Measurements from ENCODE around the gene PTPN18.
"Not testable (repeated sequence)": the region's sequence is repeated elsewhere in the genome, so short reads cannot be mapped to it uniquely, and the experiment has no call there.

The PTPN18 gene, protein sequence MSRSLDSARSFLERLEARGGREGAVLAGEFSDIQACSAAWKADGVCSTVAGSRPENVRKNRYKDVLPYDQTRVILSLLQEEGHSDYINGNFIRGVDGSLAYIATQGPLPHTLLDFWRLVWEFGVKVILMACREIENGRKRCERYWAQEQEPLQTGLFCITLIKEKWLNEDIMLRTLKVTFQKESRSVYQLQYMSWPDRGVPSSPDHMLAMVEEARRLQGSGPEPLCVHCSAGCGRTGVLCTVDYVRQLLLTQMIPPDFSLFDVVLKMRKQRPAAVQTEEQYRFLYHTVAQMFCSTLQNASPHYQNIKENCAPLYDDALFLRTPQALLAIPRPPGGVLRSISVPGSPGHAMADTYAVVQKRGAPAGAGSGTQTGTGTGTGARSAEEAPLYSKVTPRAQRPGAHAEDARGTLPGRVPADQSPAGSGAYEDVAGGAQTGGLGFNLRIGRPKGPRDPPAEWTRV

DNA sequence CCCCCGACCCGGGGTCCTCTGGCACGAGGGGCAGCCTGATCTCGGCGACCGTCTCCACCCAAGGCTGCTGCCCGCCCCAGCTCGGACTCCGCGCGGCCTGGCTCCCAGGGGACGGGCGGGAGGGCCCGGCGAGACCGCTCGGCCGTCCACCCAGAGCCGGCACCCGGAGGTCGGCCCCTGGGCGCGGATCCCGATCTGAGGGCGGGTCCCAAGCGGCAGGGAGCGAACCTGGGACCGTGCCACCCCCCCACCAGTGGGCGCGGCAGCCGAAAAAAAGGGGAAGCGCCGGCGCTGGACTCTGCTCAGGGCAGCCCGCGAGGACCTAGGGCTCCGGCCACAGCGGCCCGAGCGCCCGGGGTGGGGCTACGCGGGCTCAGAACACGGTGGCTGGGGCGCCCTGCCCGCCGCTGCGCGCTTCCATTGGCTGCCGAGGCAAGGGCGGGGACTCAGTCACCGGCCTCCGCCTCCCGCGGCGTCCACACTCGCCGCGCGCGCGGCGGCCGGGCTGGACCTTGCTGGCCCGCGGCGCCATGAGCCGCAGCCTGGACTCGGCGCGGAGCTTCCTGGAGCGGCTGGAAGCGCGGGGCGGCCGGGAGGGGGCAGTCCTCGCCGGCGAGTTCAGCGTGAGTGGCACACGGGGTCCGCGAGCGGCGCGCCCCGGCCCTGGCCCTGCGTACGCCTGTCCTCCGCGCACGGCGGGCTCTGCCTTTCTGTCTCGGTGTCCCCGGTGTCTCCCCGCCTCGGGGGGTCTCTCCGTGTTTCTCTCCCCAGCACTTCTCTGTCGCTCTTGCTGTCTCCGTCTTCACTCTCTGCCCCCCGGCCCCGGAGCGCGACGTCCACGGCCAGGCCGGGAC lies at the start of gene PTPN18:
TSS of gene PTPN18 (plus strand) at position 479 of the 854 bp plus-strand sequence. CDS start at position 531, 52 bp downstream.
- peak; percentile 88 for DNase-seq

DNA sequence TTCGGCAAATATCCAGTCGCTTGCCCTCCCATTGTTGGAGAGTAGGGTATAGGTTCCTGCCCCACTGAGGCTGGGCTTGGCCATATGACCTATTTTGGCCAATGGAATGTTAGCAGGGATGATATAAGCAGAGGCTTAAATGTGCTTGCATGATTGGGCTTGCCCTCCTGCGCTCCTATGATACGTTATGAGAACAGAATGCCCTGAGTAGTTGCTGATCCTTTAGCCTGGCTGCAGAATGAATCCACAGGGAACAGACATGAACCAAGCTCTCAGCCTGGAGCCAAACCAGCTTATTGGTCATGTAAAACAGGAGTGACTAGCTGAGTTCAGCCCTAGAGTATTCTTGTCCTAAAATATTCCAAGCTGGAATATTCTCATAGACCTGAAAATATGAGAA lies 48.0 kb upstream of the PTPN18 start:
- no peak for DNase-seq

DNA sequence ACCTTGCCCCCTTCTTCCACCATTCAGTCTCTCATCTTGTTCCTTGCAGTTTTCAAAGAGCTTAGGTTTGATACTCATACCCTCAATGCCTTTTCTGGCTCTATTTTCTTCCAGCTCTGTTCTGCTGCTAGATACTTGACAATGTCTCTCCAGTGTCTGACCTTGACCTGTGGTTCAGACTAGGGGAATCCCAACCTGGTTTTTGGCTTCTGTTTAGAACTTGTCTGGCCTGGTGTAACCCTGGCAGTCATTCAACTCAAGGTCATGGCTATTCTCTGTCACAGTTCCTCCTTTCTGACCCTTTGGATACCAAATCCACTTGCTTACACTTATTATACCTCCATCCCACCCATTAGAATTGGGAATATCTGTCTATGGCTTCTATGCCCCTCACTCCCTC lies 45.0 kb upstream of the PTPN18 start:
- DNase-seq, result no peak

DNA sequence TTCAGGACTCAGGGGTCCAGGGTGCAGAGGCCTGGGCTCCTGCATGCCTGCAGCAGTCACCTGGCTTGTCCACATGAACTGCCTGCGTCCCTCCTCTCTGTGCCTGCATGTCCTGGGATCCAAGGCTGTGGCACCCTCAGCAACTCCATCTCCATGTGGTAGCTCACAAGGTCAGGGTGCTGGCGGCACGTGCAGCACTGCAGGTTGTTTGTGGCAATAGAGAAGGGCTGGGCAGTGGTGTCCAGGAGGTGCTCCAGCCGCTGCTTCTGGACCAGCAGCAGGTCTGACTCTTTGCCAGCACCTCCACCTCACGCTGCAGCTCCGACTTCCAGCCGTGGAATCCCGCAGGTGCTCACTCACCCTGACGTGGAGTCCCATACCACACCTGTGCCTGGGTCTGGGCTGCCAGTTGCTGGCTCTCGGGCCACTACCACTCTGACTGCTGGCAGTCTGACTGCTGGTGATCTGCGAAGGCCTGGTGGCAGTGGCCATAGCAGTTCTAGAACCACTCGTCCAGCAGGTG lies 42.0 kb upstream of the PTPN18 start:
- DNase-seq, result no peak

DNA sequence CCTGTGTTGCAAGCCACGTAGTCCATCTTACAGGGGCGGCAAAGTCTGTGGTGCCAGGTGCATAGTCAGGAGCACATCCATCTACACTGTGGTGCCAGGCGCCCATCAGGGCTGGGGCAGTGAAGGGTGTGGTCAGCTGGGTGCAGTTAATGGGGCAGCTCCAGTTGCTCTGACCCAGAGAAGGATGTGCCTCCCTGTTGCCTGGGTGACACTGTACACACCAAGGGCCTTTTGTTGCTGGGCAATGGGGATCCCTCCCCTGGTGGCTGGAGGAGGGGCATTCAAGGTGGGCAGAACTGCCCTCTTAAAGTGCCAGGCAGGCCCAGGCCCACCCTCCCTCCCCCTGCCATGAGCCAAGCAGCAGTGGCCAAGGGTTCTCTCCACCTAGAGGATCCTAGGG lies 41.5 kb upstream of the PTPN18 start:
- no peak for DNase-seq

DNA sequence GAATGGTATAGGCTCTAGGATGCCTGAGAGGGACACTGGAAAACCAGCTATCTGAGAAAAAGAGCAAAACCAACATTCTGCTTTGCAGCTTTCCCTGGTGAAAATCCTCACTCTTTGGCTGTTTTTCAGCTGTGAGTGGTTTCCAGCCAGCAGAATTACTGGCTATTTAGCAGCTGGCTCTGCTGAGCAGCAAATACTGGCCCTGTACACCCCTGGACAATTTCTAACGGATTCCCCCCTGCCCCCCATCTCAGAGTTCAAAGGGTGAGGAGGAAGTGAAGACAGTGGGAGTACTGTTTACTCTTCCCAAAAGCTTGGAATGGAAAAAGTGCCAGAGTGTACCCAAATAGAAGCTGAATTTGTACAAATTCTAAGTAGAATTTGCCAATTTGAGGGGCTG lies 39.3 kb upstream of the PTPN18 start:
- no peak for DNase-seq

DNA sequence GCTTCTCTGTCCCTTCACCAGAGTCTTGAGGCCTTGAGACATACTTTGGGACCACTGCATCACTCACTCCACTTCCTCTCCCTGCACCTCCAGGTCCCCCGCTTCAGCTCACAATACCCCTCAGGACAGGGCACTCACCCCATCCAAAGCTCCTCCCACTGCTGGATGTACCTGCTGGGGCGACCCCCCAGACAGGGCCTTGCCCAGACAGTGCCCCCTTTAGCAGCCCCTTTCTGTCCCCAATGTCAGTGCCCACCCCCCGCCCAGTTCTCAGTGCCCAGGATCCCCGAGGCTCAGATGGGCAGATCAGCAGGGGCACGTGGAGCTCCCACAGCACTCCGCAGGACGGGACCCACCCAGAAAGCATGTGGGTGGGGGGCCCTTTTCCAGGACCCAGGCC lies 37.0 kb upstream of the PTPN18 start:
- no peak for DNase-seq

DNA sequence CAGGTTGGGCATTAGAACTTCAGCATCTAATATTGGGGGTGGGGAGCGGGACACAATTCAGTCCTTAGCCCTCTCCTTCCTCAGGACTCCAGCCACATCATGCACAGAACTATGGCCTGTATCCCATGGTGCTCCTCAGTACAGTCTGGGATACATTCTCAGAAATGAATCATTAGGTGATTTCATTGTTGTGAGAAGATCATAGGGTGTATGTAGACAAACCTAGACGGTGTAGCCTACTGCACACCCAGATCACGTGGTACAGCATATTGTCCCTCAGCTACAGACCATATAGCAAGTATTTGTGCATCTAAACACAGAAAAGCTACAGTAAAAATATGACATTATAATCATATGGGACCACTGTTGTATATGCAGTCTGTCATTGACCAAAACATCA lies 36.3 kb upstream of the PTPN18 start:
- no peak for DNase-seq

DNA sequence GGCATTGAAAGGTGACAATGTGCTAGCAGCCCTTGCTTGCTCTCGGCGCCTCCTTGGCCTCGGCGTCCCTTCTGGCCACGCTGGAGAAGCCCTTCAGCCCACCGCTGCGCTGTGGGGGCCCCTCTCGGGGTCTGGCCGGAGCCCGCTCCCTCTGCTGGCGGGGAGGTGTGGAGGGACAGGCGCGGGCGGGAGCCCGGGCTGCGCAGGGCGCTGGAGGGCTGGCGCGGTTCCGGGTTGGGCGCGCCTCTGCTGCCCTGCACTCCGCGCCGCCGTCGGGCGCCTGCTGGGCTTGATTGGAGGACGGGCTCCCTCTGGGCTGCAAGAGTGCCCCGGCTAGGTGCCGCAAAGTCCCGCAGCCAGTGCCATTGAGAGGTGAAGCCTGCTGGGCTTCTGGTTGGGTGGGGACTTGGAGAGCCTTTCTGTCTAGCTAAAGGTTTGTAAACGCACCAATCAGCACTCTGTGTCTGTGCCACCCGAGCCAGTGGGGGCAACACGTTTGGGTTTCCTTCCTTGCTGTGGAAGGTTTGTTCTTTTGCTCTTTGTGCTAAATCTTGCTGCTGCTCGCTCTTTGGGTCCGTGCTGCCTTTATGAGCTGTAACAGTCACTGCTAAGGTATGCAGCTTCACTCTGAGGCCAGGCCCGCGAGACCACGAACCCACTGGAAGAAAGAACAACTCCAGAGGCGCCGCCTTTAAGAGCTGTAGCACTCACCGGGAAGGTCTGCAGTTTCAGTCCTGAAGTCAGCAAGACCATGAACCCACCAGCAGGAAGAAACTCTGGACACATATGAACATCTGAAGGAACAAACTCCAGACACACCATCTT lies 27.9 kb upstream of the PTPN18 start:
- no peak for DNase-seq

DNA sequence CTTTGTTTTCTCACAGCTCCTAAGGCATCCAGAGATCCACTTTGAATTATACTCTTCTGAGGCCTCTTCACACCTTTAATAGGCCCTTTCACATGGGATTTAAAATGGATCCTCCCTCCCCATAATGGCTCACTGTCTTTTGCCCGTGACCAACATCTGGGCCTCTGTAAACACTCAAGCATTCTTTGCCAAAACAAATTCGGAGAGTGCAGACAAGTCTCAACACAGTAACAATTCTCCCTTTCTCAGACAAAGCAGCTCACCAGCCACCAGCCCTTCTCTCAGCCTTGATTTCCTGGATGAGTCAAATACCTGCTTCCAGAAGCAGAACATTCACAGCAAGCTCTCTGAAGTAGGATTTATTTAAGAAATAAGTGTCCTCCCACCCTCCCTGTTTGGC lies 27.1 kb upstream of the PTPN18 start:
- no peak for DNase-seq

DNA sequence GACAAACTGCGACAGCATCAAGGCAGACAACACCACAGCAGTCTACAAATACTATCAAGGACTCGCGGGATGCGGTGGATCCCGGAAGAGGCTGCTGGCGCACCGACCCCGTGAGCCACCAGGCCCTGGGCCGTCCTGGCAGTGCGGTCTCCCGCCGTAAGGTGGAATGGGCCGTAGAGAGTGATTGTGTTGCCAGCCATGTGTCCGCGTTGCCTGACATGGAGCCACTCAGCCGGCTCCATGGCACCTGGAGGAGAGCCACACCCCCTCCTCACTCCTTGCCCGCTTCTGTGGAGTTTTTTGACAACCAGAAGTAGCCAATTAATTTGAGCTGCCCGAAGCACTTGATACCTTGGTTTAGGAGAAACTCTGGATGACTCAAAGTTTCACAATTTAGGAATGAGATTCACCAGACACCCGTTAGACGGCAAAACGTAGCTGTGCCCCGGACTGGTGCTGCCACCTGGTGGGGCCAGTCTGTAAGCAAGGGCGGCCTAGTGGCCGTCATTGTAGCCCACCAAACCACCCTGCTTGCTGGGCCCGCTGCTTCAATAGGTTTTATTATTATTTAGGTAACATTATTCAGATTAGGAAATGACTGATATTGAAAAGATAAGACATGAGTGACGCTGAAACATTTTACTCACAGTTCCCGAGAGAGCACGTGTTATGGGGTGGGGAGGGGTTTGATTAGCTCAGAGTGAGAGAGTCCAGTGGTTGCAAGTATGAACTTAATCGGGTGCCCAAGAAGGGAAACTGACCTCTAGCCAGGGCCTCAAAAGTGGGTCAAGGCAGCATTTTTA lies 23.4 kb upstream of the PTPN18 start:
- peak; percentile 89 for DNase-seq

DNA sequence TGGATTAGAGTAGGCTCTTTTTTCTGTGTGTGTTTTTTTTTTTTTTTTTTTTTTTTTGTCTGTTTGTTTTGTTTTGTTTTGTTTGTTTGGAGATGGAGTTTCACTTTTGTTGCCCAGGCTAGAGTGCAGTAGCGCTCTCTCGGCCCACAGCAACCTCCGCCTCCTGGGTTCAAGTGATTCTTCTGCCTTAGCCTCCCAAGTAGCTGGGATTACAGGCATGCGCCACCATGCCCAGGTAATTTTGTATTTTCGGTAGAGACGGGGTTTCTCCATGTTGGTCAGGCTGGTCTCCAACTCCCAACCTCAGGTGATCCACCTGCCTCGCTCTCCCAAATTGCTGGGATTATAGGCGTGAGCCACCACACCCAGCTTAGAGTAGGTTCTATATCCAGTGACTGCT lies 22.6 kb upstream of the PTPN18 start:
- not testable (repeated sequence) for DNase-seq

DNA sequence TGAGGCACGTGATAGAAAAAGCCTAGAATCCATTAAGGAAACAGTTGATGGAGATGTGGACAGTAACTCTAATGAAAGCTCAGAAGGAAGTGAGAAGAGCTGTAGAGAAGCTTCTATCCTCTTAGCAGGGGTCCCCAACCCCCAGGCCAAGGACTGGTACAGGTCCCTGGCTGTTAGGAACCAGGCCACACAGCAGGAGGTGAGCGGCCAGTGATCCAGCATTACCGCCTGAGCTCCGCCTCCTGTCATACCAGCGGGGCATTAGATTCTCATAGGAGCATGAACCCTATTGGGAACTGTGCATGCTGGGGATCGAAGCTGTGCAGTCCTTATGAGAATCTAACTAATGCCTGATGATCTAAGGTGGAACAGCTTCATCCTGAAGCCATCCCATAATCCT lies 21.8 kb upstream of the PTPN18 start:
- DNase-seq, result no peak

DNA sequence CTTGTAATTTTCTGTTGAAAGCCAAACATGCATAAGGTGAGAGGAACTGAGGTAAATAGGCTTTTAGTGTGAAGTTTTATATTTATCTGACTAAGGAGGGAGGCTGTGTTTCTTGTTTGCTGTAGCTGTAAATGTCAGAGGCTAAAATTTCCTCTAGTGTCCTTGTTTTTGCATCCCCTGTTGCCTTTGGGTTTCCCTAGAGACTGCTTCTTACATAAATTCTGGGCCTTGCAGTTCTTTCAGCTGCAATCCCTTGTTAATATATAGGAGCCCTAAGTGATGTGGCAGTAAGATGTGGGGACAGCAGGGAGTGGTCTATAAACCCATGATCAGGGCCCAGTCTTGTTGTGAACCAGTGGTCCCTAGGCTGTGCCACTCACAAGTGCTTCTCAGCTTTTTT lies 20.6 kb upstream of the PTPN18 start:
- DNase-seq, result no peak

DNA sequence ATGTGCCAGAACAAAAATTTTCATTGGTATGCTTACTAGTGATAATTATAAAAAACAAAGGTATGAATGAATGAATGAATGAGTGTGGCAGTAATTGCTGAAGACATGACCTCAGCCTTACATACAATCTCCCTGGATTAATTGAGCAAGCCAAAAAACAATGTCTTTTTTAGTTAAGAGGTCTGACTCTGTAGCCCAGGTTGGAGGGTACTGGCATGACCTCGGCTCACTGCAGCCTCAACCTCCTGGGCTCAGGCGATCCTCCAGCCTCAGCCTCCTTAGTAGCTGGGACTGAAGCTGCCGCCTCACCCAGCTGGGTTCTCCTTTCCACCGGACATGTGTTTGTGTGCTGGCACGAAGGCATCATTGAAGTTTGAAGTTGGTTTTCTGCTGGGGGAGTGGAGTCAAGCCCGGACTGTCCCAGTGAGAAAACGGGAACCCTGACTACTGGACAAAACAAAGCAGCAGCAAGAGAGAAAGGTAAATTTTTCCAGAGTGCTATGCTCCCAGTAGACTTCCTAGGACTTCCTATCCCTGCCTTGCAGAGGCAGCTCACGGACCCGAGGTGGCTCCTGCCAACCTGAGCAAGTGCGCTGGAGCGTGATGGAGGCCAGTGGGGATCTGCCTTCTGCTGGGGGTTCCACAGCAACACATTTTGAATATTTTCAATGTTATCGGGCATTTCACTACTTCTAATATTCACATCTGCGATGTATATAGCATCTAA lies 19.5 kb upstream of the PTPN18 start:
- DNase-seq, result no peak

DNA sequence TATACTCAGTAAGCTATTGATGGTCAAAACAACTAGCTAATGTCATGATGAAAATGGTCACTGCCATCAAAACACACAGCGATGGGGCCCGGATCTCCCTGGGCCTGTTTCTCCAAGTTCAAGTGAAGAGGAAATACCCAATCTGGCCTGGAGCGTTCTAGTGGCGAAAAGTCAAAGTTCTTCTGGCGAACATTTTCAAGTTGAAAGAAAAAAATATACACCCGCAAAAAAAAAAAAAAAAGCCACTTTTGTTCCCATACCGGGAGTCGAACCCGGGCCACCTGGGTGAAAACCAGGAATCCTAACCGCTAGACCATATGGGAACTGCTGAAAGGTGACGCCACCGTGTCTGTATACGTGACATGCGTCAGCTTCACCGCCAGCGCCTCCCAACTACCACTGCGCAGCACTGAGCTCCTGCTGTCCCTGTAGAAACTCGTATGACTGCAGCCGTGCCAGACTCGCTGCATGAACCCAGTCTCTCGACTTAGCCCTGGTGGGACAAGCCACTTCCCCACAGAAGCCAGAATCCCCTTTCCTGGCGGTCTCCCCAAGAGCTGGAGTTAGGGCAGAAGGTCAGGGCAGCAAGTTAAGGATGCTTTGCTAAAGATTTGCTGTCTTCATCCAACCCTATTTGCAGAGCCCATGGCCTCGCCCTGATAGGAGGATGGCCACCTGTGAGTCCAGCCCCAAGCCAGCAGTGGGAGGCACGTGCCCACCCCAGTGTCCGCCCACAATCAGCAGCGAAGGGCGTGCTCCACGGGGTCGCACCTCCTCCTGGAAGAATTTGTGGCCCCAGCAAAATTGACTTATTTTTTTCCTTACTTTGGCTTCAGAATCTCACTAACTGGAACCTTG lies 18.8 kb upstream of the PTPN18 start:
- DNase-seq, result peak; percentile 87

DNA sequence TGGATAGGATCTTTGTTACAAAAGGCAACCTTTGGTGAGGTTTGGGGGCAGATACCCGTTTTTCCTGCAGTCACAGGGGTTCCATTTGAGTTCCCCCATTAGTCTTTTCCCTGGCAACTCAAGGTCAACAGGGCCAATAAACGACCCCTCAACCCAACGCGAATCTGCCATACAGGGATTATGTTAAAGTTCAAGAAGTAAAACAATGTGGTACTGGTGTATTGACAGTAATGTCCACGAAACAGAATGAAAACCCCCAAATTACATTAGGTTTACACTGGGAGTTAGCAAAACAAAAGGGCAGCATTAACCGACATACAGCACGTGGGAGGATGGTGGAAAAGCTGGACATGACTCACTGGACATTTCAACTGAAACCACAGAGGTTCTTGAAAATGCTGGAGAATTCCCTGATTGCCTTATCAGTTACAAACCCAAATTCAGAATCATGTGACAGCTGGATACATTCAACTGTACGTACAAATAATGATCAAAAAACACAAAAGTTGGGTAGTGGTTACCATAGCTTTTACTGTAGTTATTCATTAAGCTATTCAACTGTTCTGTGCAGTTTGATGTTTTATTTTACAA lies 18.0 kb upstream of the PTPN18 start:
- DNase-seq, result no peak

DNA sequence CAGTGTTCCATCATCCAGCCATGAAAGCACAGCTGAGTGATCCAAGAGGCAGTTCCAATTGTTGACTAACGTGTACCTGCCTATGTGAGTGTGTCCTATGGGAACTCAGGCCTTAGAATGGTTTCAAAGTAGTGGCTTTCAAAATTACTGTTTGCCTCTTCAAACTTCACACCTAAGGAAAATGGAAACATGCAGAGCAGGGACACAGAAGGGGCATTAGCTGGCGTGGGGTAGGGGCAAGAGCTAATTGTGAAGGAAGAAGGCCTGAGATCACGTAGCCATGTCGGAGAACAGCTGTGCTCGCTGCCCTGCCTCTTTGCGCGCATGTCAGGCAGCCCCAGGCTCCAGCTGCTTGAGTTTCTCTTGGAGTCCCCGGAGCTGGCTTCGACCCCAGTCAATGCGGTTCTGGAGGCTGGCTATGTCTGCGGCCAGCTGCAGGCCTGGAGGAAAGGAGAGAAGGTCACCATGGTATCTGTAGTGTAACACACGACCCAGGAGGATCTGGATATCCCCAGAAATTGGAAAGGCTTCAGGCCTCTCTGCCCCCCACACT lies 17.0 kb upstream of the PTPN18 start:
- DNase-seq, result no peak
